K562 (cell line): ENCODE results near the gene ZNF385C. TPM values are rescaled to one million over a fixed set of nuclear protein-coding genes. Genes with fewer than 3 reads are reported as not detected.

ENCODE experiments used
- CBX2 ChIP-seq: fragments of 200-600 bp; sonication (generic); IDR thresholded peaks from one replicate; pipeline ENCODE4 v1.6.1; 2012; ENCODE audit warnings: mild to moderate bottlenecking, low read length, inconsistent platforms; ENCODE audit not compliant: insufficient read depth, poor library complexity, severe bottlenecking
- HNRNPH1 ChIP-seq: fragments of 200-400 bp; formaldehyde crosslinking; optimal IDR thresholded peaks from 2 replicates; pipeline ENCODE3; 2017; ENCODE audit warnings: low read depth, mild to moderate bottlenecking, low read length, moderate library complexity
- KDM5B ChIP-seq: fragments of 200-600 bp; sonication (generic); IDR thresholded peaks from 2 replicates; pipeline ENCODE4 v1.6.1; 2012; ENCODE audit warnings: low read depth, mild to moderate bottlenecking, moderate library complexity, low read length, control low read depth, inconsistent platforms; ENCODE audit not compliant: insufficient replicate concordance
- KLF13 ChIP-seq: fragments of 450-650 bp; IDR thresholded peaks from 2 replicates; pipeline ENCODE4 v1.6.1; 2016; ENCODE audit warnings: missing genetic modification characterization, low read depth, mild to moderate bottlenecking, missing compliant biosample characterization, moderate library complexity, borderline replicate concordance
- KLF16 ChIP-seq: IDR thresholded peaks from 2 replicates; pipeline ENCODE4 v1.6.1; 2016; ENCODE audit warnings: antibody characterized with exemption
- MAZ ChIP-seq, 2 experiments: fragments of 450-650 bp in 1 of 2; sonication (generic) in 1 of 2; formaldehyde crosslinking; IDR thresholded peaks in 1 of 2; conservative IDR thresholded peaks in 1 of 2; 2 replicates each; pipeline versions ENCODE4 v1.4.0 to v1.5.0; 2020; ENCODE audit warnings: mild to moderate bottlenecking in 1 of 2, missing genetic modification reagents in 1 of 2
- NUFIP1 ChIP-seq: fragments of 450-650 bp; IDR thresholded peaks from 2 replicates; pipeline ENCODE4 v1.6.1; 2018; ENCODE audit not compliant: partially characterized antibody
- U2AF2 ChIP-seq: fragments of 200-400 bp; formaldehyde crosslinking; optimal IDR thresholded peaks from 2 replicates; pipeline ENCODE3; 2017; ENCODE audit warnings: low read depth, mild to moderate bottlenecking, low read length
- ZFP36 ChIP-seq: fragments of 150-350 bp; IDR thresholded peaks from 2 replicates; pipeline ENCODE4 v1.6.1; 2018; ENCODE audit warnings: low read length, low read depth; ENCODE audit not compliant: partially characterized antibody
- ZNF318 ChIP-seq, 2 experiments: fragments of 450-650 bp; IDR thresholded peaks; 2 replicates each; pipeline ENCODE4 v1.6.1; 2016; ENCODE audit warnings: mild to moderate bottlenecking in 2 of 2, borderline replicate concordance in 1 of 2, low read depth in 1 of 2, moderate library complexity in 1 of 2
- polyA plus RNA-seq, 8 experiments: library from polyadenylated mRNA; depleted of rRNA in 4 of 8; stranded (reverse) in 5 of 8; unstranded in 3 of 8; fragments of >200 nt; fragmentation: Nextera tagmentation in 2 of 8; fragmentation: Illumina TruSeq in 1 of 8; extraction: Ambion mirVana in 2 of 8; extraction: Trizol in 1 of 8; gene quantifications; 2 replicates each; pipeline versions ENCODE4 v1.2.1 to v1.2.3, GENCODE V29; 2011 to 2014; ENCODE audit warnings: inconsistent platforms in 1 of 8, missing spikeins in 1 of 8
- total RNA-seq, 7 experiments: library from RNA; depleted of rRNA in 6 of 7; stranded (reverse); fragments of >200 nt in 6 of 7; fragmentation: Illumina TruSeq in 2 of 7; extraction: Trizol in 2 of 7; gene quantifications; 2 replicates each; pipeline versions ENCODE4 v1.2.1 to v1.2.3, GENCODE V29; 2011 to 2021; ENCODE audit warnings: low replicate concordance in 1 of 7
- TF ChIP-seq, protein P1 (sequence below): fragments of 250-450 bp; sonication (Bioruptor Pico); IDR thresholded peaks from 2 replicates; pipeline ENCODE4 v1.4.0; 2020; ENCODE audit warnings: mild to moderate bottlenecking
- TF ChIP-seq, protein P2 (sequence below): fragments of 250-450 bp; sonication (Bioruptor Pico); IDR thresholded peaks from 2 replicates; pipeline ENCODE4 v1.4.0; 2020; ENCODE audit warnings: mild to moderate bottlenecking, moderate library complexity

ZNF385C gene
- total and polyA plus RNA-seq, 9 of the 15 experiments (the other 6 are each of a cell fraction or from before 2014, with no cell fraction given), result 0.03 to 0.35 (median 0.18) TPM; not detected in 1

- TF ChIP-seq, protein P1, sequence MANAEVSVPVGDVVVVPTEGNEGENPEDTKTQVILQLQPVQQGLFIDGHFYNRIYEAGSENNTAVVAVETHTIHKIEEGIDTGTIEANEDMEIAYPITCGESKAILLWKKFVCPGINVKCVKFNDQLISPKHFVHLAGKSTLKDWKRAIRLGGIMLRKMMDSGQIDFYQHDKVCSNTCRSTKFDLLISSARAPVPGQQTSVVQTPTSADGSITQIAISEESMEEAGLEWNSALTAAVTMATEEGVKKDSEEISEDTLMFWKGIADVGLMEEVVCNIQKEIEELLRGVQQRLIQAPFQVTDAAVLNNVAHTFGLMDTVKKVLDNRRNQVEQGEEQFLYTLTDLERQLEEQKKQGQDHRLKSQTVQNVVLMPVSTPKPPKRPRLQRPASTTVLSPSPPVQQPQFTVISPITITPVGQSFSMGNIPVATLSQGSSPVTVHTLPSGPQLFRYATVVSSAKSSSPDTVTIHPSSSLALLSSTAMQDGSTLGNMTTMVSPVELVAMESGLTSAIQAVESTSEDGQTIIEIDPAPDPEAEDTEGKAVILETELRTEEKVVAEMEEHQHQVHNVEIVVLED (CRISPR knock-in tag), result peak; percentile 37; the same call in 1 of the 2 replicates
- TF ChIP-seq HNRNPH1, result no peak
- no peak for TF ChIP-seq CBX2
- TF ChIP-seq KLF13, result 0 out of 2 replicates have a peak, but pooled peaks have one; percentile 32
- no peak for TF ChIP-seq U2AF2
- no peak for TF ChIP-seq NUFIP1
- no peak for TF ChIP-seq ZFP36
- TF ChIP-seq KDM5B, result peak; percentile 61
- no peak for TF ChIP-seq ZNF318 (IDR thresholded peaks at IDR 0.05; ENCODE audit: borderline replicate concordance in 1 of 2, low read depth in 1 of 2)
- TF ChIP-seq KLF16, result no peak
- peak; percentile 76 to 96 for TF ChIP-seq MAZ (CRISPR knock-in tag; conservative IDR thresholded peaks at IDR 0.05 in 1 of 2, IDR thresholded peaks at IDR 0.05 in 1 of 2)
- TF ChIP-seq, protein P2, sequence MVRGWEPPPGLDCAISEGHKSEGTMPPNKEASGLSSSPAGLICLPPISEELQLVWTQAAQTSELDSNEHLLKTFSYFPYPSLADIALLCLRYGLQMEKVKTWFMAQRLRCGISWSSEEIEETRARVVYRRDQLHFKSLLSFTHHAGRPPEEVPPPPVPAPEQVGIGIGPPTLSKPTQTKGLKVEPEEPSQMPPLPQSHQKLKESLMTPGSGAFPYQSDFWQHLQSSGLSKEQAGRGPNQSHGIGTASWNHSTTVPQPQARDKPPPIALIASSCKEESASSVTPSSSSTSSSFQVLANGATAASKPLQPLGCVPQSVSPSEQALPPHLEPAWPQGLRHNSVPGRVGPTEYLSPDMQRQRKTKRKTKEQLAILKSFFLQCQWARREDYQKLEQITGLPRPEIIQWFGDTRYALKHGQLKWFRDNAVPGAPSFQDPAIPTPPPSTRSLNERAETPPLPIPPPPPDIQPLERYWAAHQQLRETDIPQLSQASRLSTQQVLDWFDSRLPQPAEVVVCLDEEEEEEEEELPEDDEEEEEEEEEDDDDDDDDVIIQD, result no peak
Measured at GRCh38 chr17:42019509-42020404, 78.5 kb downstream of the ZNF385C start, which contains the start of gene NKIRAS2 (continued).
